CD4-positive, alpha-beta memory T cell (primary cell): ENCODE results near the gene CUZD1. TPM values are rescaled to one million over a fixed set of nuclear protein-coding genes. Genes with fewer than 3 reads are reported as not detected.

Source experiments
- CTCF ChIA-PET: fragments of 350-600 bp; sonication (Branson Sonifier 250); formaldehyde crosslinking; loops from one replicate; lab custom pipeline; 2021; ENCODE audit warnings: inconsistent platforms; ENCODE audit not compliant: partially characterized antibody; lab: Charles Lee
- POLR2A ChIA-PET: fragments of 350-600 bp; sonication (Branson Sonifier 250); formaldehyde crosslinking; loops from one replicate; lab custom pipeline; 2021; ENCODE audit not compliant: partially characterized antibody; lab: Charles Lee
- DNase-seq, 5 donors: peaks; one replicate each; pipeline versions ENCODE4 v3.0.0 to v3.0.0-alpha.2; 2020 to 2022; ENCODE audit warnings: mixed read lengths in 1 of 5
- H3K27ac ChIP-seq: one replicate; pipeline ENCODE4 v1.7.0; 2013; ENCODE audit warnings: low read depth, low read length
- H3K27me3 ChIP-seq: 2 replicates; pipeline ENCODE4 v1.7.0; 2013; ENCODE audit warnings: mild to moderate bottlenecking, low read length, moderate library complexity; ENCODE audit not compliant: insufficient read depth
- H3K36me3 ChIP-seq: 2 replicates; pipeline ENCODE4 v1.7.0; 2013; ENCODE audit warnings: mild to moderate bottlenecking, low read length, moderate library complexity; ENCODE audit not compliant: insufficient read depth
- H3K4me1 ChIP-seq: 2 replicates; pipeline ENCODE4 v1.7.0; 2013; ENCODE audit warnings: mild to moderate bottlenecking, low read length, moderate library complexity; ENCODE audit not compliant: insufficient read depth
- H3K4me3 ChIP-seq, 2 donors: one replicate each; pipeline ENCODE4 v1.7.0; 2013; ENCODE audit warnings: low read length in 2 of 2, mild to moderate bottlenecking in 1 of 2
- H3K9me3 ChIP-seq, 2 donors: one replicate each; pipeline ENCODE4 v1.7.0; 2013; ENCODE audit warnings: low read length in 2 of 2, control low read depth in 1 of 2; ENCODE audit not compliant: control insufficient read depth in 1 of 2
- H3K27ac Mint-ChIP-seq, 7 donors: one replicate each; pipeline ENCODE4 v1.8.0; 2020 to 2021; ENCODE audit warnings: mixed read lengths in 7 of 7, mild to moderate bottlenecking in 6 of 7, inconsistent platforms in 3 of 7, moderate library complexity in 3 of 7
- H3K27me3 Mint-ChIP-seq, 2 donors: one replicate each; pipeline ENCODE4 v1.8.0; 2020 to 2021; ENCODE audit warnings: mixed read lengths in 2 of 2
- H3K36me3 Mint-ChIP-seq, 2 donors: one replicate each; pipeline ENCODE4 v1.8.0; 2020 to 2021; ENCODE audit warnings: mixed read lengths in 2 of 2, inconsistent platforms in 1 of 2, mild to moderate bottlenecking in 1 of 2
- H3K4me1 Mint-ChIP-seq, 4 donors: one replicate each; pipeline ENCODE4 v1.8.0; 2020 to 2021; ENCODE audit warnings: mixed read lengths in 4 of 4, mild to moderate bottlenecking in 1 of 4
- H3K4me3 Mint-ChIP-seq, 8 donors: one replicate each; pipeline ENCODE4 v1.8.0; 2020 to 2021; ENCODE audit warnings: mixed read lengths in 8 of 8, mild to moderate bottlenecking in 7 of 8, moderate library complexity in 6 of 8, inconsistent platforms in 3 of 8
- H3K9me3 Mint-ChIP-seq, 8 donors: one replicate each; pipeline ENCODE4 v1.8.0; 2020 to 2021; ENCODE audit warnings: mixed read lengths in 8 of 8, mild to moderate bottlenecking in 5 of 8, inconsistent platforms in 3 of 8, moderate library complexity in 1 of 8
- intact Hi-C: fragments of 100-400 bp; cut with micrococcal nuclease; formaldehyde crosslinking; loops from one replicate; pipeline ENCODE4 v1.15.1; 2023
- polyA plus RNA-seq, 2 donors: library from polyadenylated mRNA; unstranded; fragments of 300-500 nt; fragmentation: Illumina TruSeq; gene quantifications; one replicate each; pipeline ENCODE4 v1.2.3, GENCODE V29; 2021
- total RNA-seq, 2 experiments: library from RNA; stranded (reverse); gene quantifications; one replicate each; pipeline ENCODE4 v1.2.3, GENCODE V29; 2021

The CUZD1 gene
- total and polyA plus RNA-seq, 4 experiments from 2014 or later: 0.86 to 4.1 (median 2.3) TPM

DNA sequence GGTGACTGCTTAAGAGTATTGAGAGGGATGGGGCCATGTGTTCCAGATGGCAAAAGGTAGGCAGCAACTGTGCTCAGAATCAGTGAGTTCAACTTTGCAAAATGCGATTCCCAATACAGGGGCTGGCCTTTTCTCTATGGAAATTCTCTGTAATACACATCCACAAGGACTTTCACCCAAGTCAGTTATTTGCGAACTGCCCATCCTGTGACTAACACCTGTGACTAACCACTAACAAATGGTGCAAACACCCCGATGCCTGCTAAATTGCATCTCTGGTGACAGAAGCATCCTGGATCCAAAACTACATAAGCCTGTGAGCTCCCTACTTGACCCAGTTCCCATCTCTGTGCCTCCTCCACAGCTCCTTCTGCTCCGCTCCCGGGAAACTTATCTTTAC is 9.0 kb upstream of the CUZD1 start:
- Mint-ChIP-seq H3K4me1 (peaks cover 0 to 9% (median 6%) of the 10 kb centered on the region in 4 donors), H3K9me3 (peaks cover 0 to 3% (median 0%) of the 10 kb centered on the region in 8 donors), H3K27me3 (no peaks in the 10 kb centered on the region), H3K36me3 (peaks cover 56 to 59% of the 10 kb centered on the region in 2 donors), H3K4me3 (no peak overlapping the region), H3K27ac (no peak overlapping the region)
- no peak for DNase-seq
- Histone ChIP-seq H3K36me3 (peaks cover 8% of the 10 kb centered on the region), H3K27me3 (no peaks in the 10 kb centered on the region), H3K4me1 (no peaks in the 10 kb centered on the region), H3K4me3 (no peak overlapping the region), H3K9me3 (no peaks in the 10 kb centered on the region), H3K27ac (no peak overlapping the region)
- ChIA-PET CTCF (interaction anchor here (0.6 kb wide), 1 partner anchor 40 kb away, joined by 3 read pairs; no protein-coding TSS in a partner anchor), POLR2A (no interaction called here)
- intact Hi-C loops: no loop called here

DNA sequence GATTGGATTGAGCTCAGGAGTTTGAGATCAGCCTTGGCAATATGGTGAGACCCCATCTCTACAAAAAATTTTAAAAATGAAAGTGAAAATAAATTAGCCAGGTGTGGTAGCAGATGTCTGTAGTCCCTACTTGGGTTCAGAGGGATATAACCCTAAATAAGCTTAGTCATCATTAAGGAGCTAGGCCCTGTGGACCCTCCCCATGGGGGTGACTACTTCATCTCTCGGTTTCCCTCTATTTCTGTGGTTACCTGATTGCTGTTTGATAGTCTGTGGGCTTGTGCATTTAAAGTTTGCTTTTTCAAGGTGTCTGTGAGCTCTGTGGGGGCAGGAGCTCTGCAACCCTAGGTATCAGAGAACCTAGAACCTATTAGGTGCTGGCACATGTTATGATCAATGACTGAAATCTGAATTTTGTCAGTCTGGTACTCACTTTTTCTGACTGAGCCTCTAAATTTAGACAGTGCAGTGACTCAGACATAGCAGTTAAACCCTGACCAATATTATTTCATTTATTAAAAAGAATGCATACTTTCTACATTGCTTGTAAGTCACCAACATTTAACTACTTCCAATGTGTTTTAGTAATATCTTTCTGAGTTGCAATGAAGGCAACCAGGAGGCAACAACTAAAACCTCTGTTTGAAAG is 8.1 kb upstream of the CUZD1 start:
- Histone ChIP-seq H3K4me1 (no peaks in the 10 kb centered on the region), H3K9me3 (no peaks in the 10 kb centered on the region), H3K27me3 (no peaks in the 10 kb centered on the region), H3K27ac (no peak overlapping the region), H3K4me3 (no peak overlapping the region), H3K36me3 (peaks cover 8% of the 10 kb centered on the region)
- Mint-ChIP-seq H3K27ac (peak overlapping the region in 1 of 7 donors; percentile 68), H3K4me3 (no peak overlapping the region), H3K9me3 (peaks cover 0 to 3% (median 0%) of the 10 kb centered on the region in 8 donors), H3K27me3 (no peaks in the 10 kb centered on the region), H3K4me1 (peaks cover 0 to 9% (median 6%) of the 10 kb centered on the region in 4 donors), H3K36me3 (peaks cover 59 to 65% of the 10 kb centered on the region in 2 donors)
- intact Hi-C loops: no loop called here
- ChIA-PET POLR2A (no interaction called here), CTCF (interaction anchor here (0.6 kb wide), 1 partner anchor 41 kb away, joined by 3 read pairs; no protein-coding TSS in a partner anchor)
- no peak for DNase-seq

DNA sequence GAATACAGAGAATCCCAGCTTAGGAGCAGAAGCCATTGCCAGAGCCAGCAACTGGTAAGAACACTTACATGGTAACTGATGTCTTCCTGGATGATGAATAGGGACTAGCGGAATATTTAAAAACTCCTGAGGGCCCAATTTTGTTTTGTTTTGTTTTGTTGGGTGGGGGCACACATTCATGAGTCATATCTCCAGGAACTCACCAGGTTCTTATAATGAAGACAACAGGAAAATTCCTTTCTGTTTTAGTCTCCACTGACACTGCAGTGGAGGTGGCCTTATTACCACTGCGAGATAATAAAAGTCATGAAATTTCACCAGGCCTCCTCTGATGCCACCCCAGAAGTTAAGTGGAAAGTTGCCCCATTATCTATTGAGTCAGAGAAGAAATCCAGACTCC is 6.6 kb upstream of the CUZD1 start:
- H3K27ac ChIP-seq: no peak overlapping the region
- H3K4me1 ChIP-seq: no peaks in the 10 kb centered on the region
- no peak overlapping the region for H3K4me3 Mint-ChIP-seq
- intact Hi-C loops: no loop called here
- peaks cover 0 to 10% (median 7%) of the 10 kb centered on the region in 4 donors for H3K4me1 Mint-ChIP-seq
- ChIA-PET POLR2A (no interaction called here), CTCF (no interaction called here)
- H3K27ac Mint-ChIP-seq: no peak overlapping the region
- no peaks in the 10 kb centered on the region for H3K27me3 ChIP-seq
- H3K4me3 ChIP-seq: no peak overlapping the region
- DNase-seq: no peak
- H3K9me3 Mint-ChIP-seq: peaks cover 0 to 2% (median 0%) of the 10 kb centered on the region in 8 donors
- no peaks in the 10 kb centered on the region for H3K9me3 ChIP-seq
- H3K36me3 Mint-ChIP-seq: peaks cover 63 to 70% of the 10 kb centered on the region in 2 donors
- peaks cover 12% of the 10 kb centered on the region for H3K36me3 ChIP-seq
- no peaks in the 10 kb centered on the region for H3K27me3 Mint-ChIP-seq

DNA sequence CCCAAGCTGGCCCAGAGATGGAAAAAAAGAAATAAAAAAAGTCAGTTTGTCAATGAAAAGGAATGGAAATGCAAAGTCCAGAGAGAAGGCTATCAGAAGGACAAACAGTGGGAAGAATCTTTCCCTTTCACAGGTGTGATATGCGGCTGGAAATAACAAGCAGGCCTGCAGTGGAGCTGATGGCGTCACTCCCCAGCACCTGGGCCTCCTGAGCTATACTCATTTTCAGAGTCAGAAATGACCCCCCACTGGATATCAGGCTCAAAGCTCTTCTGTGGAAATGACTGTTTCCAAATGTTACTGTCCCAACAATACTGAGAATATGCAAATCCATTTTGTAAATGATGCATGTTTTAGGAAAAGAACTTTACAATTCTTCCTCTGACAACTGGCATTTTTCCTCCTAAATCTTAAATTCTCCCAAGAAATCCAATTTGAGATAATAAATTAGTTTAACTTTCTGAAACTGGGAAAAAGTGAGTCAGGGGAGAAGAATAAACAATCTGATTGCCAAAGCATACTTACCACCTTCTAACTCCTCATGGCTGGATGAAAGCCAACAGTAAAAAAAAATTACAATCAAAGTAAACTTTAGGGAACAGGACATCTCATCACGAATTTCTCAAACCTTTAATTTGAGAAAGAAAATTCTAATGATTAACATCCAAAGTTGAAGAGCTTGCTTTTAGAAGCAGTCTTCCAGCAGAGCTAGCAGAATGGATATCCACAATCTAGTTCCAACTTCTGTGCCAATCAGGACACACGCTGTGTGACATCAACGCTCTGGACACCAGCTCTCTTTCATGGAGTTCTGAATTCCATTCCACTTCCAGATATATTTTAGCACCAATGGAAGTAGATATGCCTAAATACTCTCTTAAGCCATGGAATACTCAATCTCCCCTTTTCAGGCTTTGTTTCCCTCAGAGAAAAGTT is 5.3 kb upstream of the CUZD1 start:
- peaks cover 0 to 10% (median 8%) of the 10 kb centered on the region in 4 donors for H3K4me1 Mint-ChIP-seq
- peaks cover 70 to 78% of the 10 kb centered on the region in 2 donors for H3K36me3 Mint-ChIP-seq
- POLR2A ChIA-PET: no interaction called here
- intact Hi-C loops: no loop called here
- peaks cover 0 to 2% (median 0%) of the 10 kb centered on the region in 8 donors for H3K9me3 Mint-ChIP-seq
- no peak overlapping the region for H3K27ac Mint-ChIP-seq
- H3K36me3 ChIP-seq: peaks cover 9% of the 10 kb centered on the region
- CTCF ChIA-PET: no interaction called here
- H3K9me3 ChIP-seq: no peaks in the 10 kb centered on the region
- H3K4me1 ChIP-seq: no peaks in the 10 kb centered on the region
- no peak for DNase-seq
- H3K4me3 Mint-ChIP-seq: no peak overlapping the region
- H3K27me3 ChIP-seq: no peaks in the 10 kb centered on the region
- H3K27me3 Mint-ChIP-seq: no peaks in the 10 kb centered on the region
- H3K4me3 ChIP-seq: no peak overlapping the region
- H3K27ac ChIP-seq: no peak overlapping the region

DNA sequence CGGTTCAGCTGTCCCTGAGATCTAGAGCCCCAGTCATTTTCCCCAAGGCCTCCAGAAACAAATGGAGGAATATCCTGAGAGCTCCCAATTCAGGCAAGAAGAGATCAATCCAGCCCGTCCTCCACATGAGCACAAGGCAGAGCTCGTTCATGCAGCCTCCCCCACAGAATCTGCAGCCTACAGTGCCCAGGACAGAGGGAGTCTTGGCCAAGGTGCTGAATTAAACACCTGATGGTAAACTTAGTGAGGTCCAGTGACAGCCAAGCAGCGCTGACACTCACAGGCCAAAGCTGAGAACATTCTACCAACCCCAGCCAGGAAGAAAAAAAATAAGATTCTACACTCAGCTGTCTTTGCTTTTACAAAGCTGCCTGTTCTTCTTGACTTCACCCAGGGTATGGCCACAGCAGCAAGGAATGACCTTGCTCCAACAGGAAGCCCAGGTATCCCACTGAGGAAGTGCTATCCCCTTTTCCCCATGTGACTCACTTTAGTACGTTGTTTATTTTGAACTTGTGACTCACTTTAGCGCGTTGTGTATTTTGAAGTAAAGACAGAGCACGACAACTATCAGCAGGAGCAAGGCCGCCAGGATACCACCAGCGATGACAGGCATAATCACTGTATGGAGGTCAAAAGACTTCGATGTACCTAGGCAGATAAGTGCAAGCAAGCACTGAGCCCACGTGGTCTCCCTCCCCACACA is 4.4 kb upstream of the CUZD1 start:
- Mint-ChIP-seq H3K4me3 (no peak overlapping the region), H3K9me3 (peaks cover 0 to 2% (median 0%) of the 10 kb centered on the region in 8 donors), H3K27me3 (no peaks in the 10 kb centered on the region), H3K36me3 (peaks cover 68 to 78% of the 10 kb centered on the region in 2 donors), H3K4me1 (peaks cover 0 to 10% (median 6%) of the 10 kb centered on the region in 4 donors), H3K27ac (peak overlapping the region in 2 of 7 donors; percentile 18 to 57)
- CTCF ChIA-PET: interaction anchor here (1.4 kb wide), 1 partner anchor 15 kb away, joined by 3 read pairs; no protein-coding TSS in a partner anchor
- intact Hi-C loops: no loop called here
- Histone ChIP-seq H3K27me3 (no peaks in the 10 kb centered on the region), H3K4me1 (no peaks in the 10 kb centered on the region), H3K4me3 (no peak overlapping the region), H3K27ac (no peak overlapping the region), H3K36me3 (peaks cover 8% of the 10 kb centered on the region), H3K9me3 (no peaks in the 10 kb centered on the region)
- POLR2A ChIA-PET: no interaction called here
- DNase-seq: no peak

DNA sequence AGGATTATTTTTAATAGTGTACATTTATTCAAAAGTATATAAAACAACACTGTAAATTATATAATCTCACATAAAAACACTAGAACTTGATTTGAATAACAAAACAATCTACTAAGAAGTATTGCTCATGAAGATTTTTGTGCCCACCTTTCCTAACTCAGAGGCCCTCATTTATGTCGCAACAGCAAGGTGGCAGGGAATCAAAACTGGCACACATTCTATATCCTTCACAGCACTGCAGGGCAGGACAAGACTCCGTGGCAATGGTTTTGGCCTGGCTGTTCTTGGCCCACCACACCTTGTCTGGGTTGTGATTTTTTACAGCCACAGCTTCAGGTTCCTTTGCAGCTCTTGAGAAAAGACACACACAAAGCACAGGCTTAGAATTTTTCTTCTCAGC is 3.4 kb upstream of the CUZD1 start:
- H3K9me3 ChIP-seq: no peaks in the 10 kb centered on the region
- ChIA-PET POLR2A (no interaction called here), CTCF (interaction anchor here (1.4 kb wide), 1 partner anchor 14 kb away, joined by 3 read pairs; no protein-coding TSS in a partner anchor)
- H3K27me3 Mint-ChIP-seq: no peaks in the 10 kb centered on the region
- peaks cover 62 to 76% of the 10 kb centered on the region in 2 donors for H3K36me3 Mint-ChIP-seq
- H3K4me1 Mint-ChIP-seq: peaks cover 0 to 10% (median 4%) of the 10 kb centered on the region in 4 donors
- H3K27ac ChIP-seq: no peak overlapping the region
- H3K27ac Mint-ChIP-seq: no peak overlapping the region
- no peak for DNase-seq
- peaks cover 0 to 4% (median 2%) of the 10 kb centered on the region in 8 donors for H3K9me3 Mint-ChIP-seq
- H3K4me3 ChIP-seq: no peak overlapping the region
- H3K27me3 ChIP-seq: no peaks in the 10 kb centered on the region
- no peaks in the 10 kb centered on the region for H3K4me1 ChIP-seq
- no peak overlapping the region for H3K4me3 Mint-ChIP-seq
- intact Hi-C loops: no loop called here
- H3K36me3 ChIP-seq: peaks cover 8% of the 10 kb centered on the region
